HepG2 (cell line): ENCODE measurements around the gene RIPK3. TPM values are rescaled to one million over a fixed set of nuclear protein-coding genes. Genes with fewer than 3 reads are reported as not detected.
A peak's percentile ranks its signal among the peaks of the same experiment; 100 is the strongest.

Experiments
- ATF7 ChIP-seq, 2 experiments: fragments of 450-650 bp in 1 of 2; sonication (generic) in 1 of 2; formaldehyde crosslinking in 1 of 2; IDR thresholded peaks; 2 replicates each; pipeline versions ENCODE4 v1.4.0 to v1.6.1; 2016 to 2020; ENCODE audit warnings: antibody characterized with exemption in 1 of 2, mild to moderate bottlenecking in 1 of 2, missing genetic modification reagents in 1 of 2
- ATRX ChIP-seq: sonication (generic); formaldehyde crosslinking; IDR thresholded peaks from 2 replicates; pipeline ENCODE4 v1.4.0; 2020; ENCODE audit warnings: missing genetic modification reagents, borderline replicate concordance
- DMAP1 ChIP-seq: IDR thresholded peaks from 2 replicates; pipeline ENCODE4 v1.6.1; 2016
- GFI1 ChIP-seq: sonication (generic); formaldehyde crosslinking; IDR thresholded peaks from 2 replicates; pipeline ENCODE4 v1.5.0; 2020; ENCODE audit warnings: missing genetic modification reagents, mild to moderate bottlenecking, borderline replicate concordance
- HBP1 ChIP-seq: IDR thresholded peaks from 2 replicates; pipeline ENCODE4 v1.6.1; 2016; ENCODE audit warnings: low read depth, control low read depth
- HNF4G ChIP-seq, 2 experiments: sonication (generic) in 1 of 2; formaldehyde crosslinking in 1 of 2; IDR thresholded peaks; 2 replicates each; pipeline versions ENCODE4 v1.4.0 to v1.6.1; 2011 to 2020; ENCODE audit warnings: borderline replicate concordance in 2 of 2, low read depth in 2 of 2, mild to moderate bottlenecking in 2 of 2, low read length in 1 of 2, missing genetic modification reagents in 1 of 2, moderate library complexity in 1 of 2
- LBX2 ChIP-seq: sonication (generic); formaldehyde crosslinking; IDR thresholded peaks from 2 replicates; pipeline ENCODE4 v1.5.0; 2020; ENCODE audit warnings: missing genetic modification reagents, mild to moderate bottlenecking, borderline replicate concordance
- MYC ChIP-seq: sonication (generic); formaldehyde crosslinking; IDR thresholded peaks from 2 replicates; pipeline ENCODE4 v1.9.0; 2021; ENCODE audit warnings: missing genetic modification reagents, borderline replicate concordance
- NCOA1 ChIP-seq: sonication (generic); formaldehyde crosslinking; IDR thresholded peaks from 2 replicates; pipeline ENCODE4 v1.9.0; 2021; ENCODE audit warnings: missing genetic modification reagents
- RARA ChIP-seq: IDR thresholded peaks from 2 replicates; pipeline ENCODE4 v1.6.1; 2016; ENCODE audit warnings: missing genetic modification reagents, missing compliant biosample characterization
- SATB2 ChIP-seq: sonication (generic); formaldehyde crosslinking; IDR thresholded peaks from 2 replicates; pipeline ENCODE4 v1.5.0; 2020; ENCODE audit warnings: missing genetic modification reagents
- TEAD2 ChIP-seq: sonication (generic); formaldehyde crosslinking; IDR thresholded peaks from 2 replicates; pipeline ENCODE4 v1.9.0; 2021; ENCODE audit warnings: missing genetic modification reagents
- ZMAT5 ChIP-seq: sonication (generic); formaldehyde crosslinking; IDR thresholded peaks from 2 replicates; pipeline ENCODE4 v1.5.0; 2020; ENCODE audit warnings: mild to moderate bottlenecking, low read depth, missing genetic modification reagents, borderline replicate concordance
- ZNF407 ChIP-seq: sonication (generic); formaldehyde crosslinking; IDR thresholded peaks from one replicate; pipeline ENCODE4 v1.5.1; 2020; ENCODE audit warnings: mild to moderate bottlenecking, missing genetic modification reagents; ENCODE audit errors: not compliant biosample characterization
- ZNF562 ChIP-seq: sonication (generic); formaldehyde crosslinking; IDR thresholded peaks from 2 replicates; pipeline ENCODE4 v1.8.0; 2022; ENCODE audit warnings: missing genetic modification reagents, borderline replicate concordance
- ZNF878 ChIP-seq: sonication (generic); formaldehyde crosslinking; IDR thresholded peaks from 2 replicates; pipeline ENCODE4 v1.8.1; 2023; ENCODE audit warnings: mild to moderate bottlenecking, missing genetic modification reagents, moderate library complexity
- ZSCAN31 ChIP-seq: sonication (generic); formaldehyde crosslinking; IDR thresholded peaks from 2 replicates; pipeline ENCODE4 v1.5.0; 2020; ENCODE audit warnings: low read depth, mild to moderate bottlenecking, missing genetic modification reagents
- ZZZ3 ChIP-seq: sonication (generic); formaldehyde crosslinking; IDR thresholded peaks from 2 replicates; pipeline ENCODE4 v1.4.0; 2020; ENCODE audit warnings: missing genetic modification reagents, mild to moderate bottlenecking, borderline replicate concordance
- polyA plus RNA-seq, 8 experiments: library from polyadenylated mRNA; depleted of rRNA in 3 of 8; stranded (reverse) in 7 of 8; unstranded in 1 of 8; fragments of >200 nt; fragmentation: Illumina TruSeq in 4 of 8; extraction: Trizol in 4 of 8; gene quantifications; 2 replicates each; pipeline versions ENCODE4 v1.2.1 to v1.2.3, GENCODE V29; 2011 to 2016; ENCODE audit warnings: low read depth in 4 of 8, missing spikeins in 1 of 8, mixed read lengths in 1 of 8; ENCODE audit not compliant: insufficient read depth in 1 of 8
- total RNA-seq, 5 experiments: library from RNA; depleted of rRNA; stranded (reverse); fragments of >200 nt; fragmentation: Illumina TruSeq; extraction: Trizol; gene quantifications; 2 replicates each; pipeline ENCODE4 v1.2.3, GENCODE V29; 2016; ENCODE audit warnings: low read depth in 1 of 5

RIPK3 gene
- total and polyA plus RNA-seq, 2 of the 13 experiments (the other 11 are each of a cell fraction or from before 2014, with no cell fraction given) = not detected

GRCh38 chr14:24332268-24332993 lies 7.4 kb downstream of the RIPK3 start (continued):
- TF ChIP-seq HNF4G (IDR thresholded peaks at IDR 0.05; ENCODE audit: borderline replicate concordance, low read depth, low read length) = no peak
- TF ChIP-seq HNF4G (CRISPR knock-in tag; IDR thresholded peaks at IDR 0.05; ENCODE audit: borderline replicate concordance, low read depth) = peak; percentile 71; the same call in 1 of the 2 replicates
- TF ChIP-seq NCOA1 (CRISPR knock-in tag) = peak; percentile 98
- peak; percentile 99 for TF ChIP-seq ZSCAN31 (CRISPR knock-in tag)
- no peak for TF ChIP-seq SATB2 (CRISPR knock-in tag)
- peak; percentile 93; the same call in 1 of the 2 replicates for TF ChIP-seq ZZZ3
- TF ChIP-seq ATF7 (IDR thresholded peaks at IDR 0.05) = peak; percentile 72
- TF ChIP-seq ATF7 (CRISPR knock-in tag; IDR thresholded peaks at IDR 0.05) = peak; percentile 93
- TF ChIP-seq ATRX (CRISPR knock-in tag) = no peak
- no peak for TF ChIP-seq TEAD2 (CRISPR knock-in tag)
- no peak; the same call in 1 of the 2 replicates for TF ChIP-seq ZNF878 (CRISPR knock-in tag)
- peak; percentile 93; the same call in 1 of the 2 replicates for TF ChIP-seq ZNF562 (CRISPR knock-in tag)
- peak; percentile 42; the same call in 1 of the 2 replicates for TF ChIP-seq HBP1 (CRISPR knock-in tag)
- peak; percentile 63 for TF ChIP-seq MYC (CRISPR knock-in tag)
- no peak; the same call in 1 of the 2 replicates for TF ChIP-seq GFI1
- peak; percentile 71 for TF ChIP-seq ZNF407
- peak; percentile 97; the same call in 1 of the 2 replicates for TF ChIP-seq LBX2
- peak; percentile 46; the same call in 1 of the 2 replicates for TF ChIP-seq RARA (CRISPR knock-in tag)
- TF ChIP-seq ZMAT5 (CRISPR knock-in tag) = no peak
- peak; percentile 81 for TF ChIP-seq DMAP1 (CRISPR knock-in tag)
